Measurements from ENCODE around the gene PRPH2. TPM values are rescaled to one million over a fixed set of nuclear protein-coding genes. Genes with fewer than 3 reads are reported as not detected.
A peak's percentile ranks its signal among the peaks of the same experiment; 100 is the strongest.

Gene PRPH2
- total and polyA plus RNA-seq, 2 experiments from 2014 or later, result not detected

- no peaks in the 10 kb centered on the region for H3K36me3 ChIP-seq (replicated peaks; ENCODE audit: insufficient read depth, low read depth)
Observed at GRCh38 chr6:42664718-42665117, 57.7 kb downstream of the PRPH2 start.

GRCh38 chr6:42661540-42662153 lies 60.8 kb downstream of the PRPH2 start:
- DNase-seq (ENCODE audit: low spot score), result peak; percentile 82
- Histone ChIP-seq H4K20me1 (ENCODE audit: insufficient read depth, poor library complexity, severe bottlenecking) (no peaks in the 10 kb centered on the region), H3K27ac (no peak overlapping the region), H2AFZ (no peak overlapping the region), H3K4me2 (no peak overlapping the region), H3K79me2 (no peaks in the 10 kb centered on the region), H3K36me3 (replicated peaks; ENCODE audit: insufficient read depth, low read depth) (no peaks in the 10 kb centered on the region), H3K4me1 (ENCODE audit: insufficient read depth) (no peaks in the 10 kb centered on the region), H3K9me2 (replicated peaks; ENCODE audit: insufficient read depth) (no peaks in the 10 kb centered on the region), H3K27me3 (no peaks in the 10 kb centered on the region), H3K4me3 (no peak overlapping the region), H3K9me3 (ENCODE audit: low read depth) (no peaks in the 10 kb centered on the region)
- WGBS (ENCODE audit: low lambda C conversion rate, missing lambda C conversion rate), result 3% methylated on average over 5 of the region's 5 CpGs
- TF ChIP-seq CTCF (IDR thresholded peaks at IDR 0.05; ENCODE audit: poor library complexity) (peak; percentile 91), EZH2 (IDR thresholded peaks at IDR 0.05; ENCODE audit: borderline replicate concordance) (no peak)

More at GRCh38 chr6:42664718-42665117, 57.7 kb downstream of the PRPH2 start:
- Histone ChIP-seq H3K4me3 (no peak overlapping the region), H3K4me2 (no peak overlapping the region), H3K79me2 (no peaks in the 10 kb centered on the region), H3K27me3 (no peaks in the 10 kb centered on the region), H3K4me1 (ENCODE audit: insufficient read depth) (no peaks in the 10 kb centered on the region), H3K9me3 (ENCODE audit: low read depth) (no peaks in the 10 kb centered on the region), H3K27ac (no peak overlapping the region), H2AFZ (no peak overlapping the region), H3K9me2 (replicated peaks; ENCODE audit: insufficient read depth) (no peaks in the 10 kb centered on the region), H4K20me1 (ENCODE audit: insufficient read depth, poor library complexity, severe bottlenecking) (no peaks in the 10 kb centered on the region)
- 96% methylated on average over 2 of the region's 2 CpGs for WGBS (ENCODE audit: low lambda C conversion rate, missing lambda C conversion rate)
- no peak for DNase-seq (ENCODE audit: low spot score)
- no peak for TF ChIP-seq EZH2 (IDR thresholded peaks at IDR 0.05; ENCODE audit: borderline replicate concordance)
- no peak for TF ChIP-seq CTCF (IDR thresholded peaks at IDR 0.05; ENCODE audit: poor library complexity)
- no peak for TF ChIP-seq EZH2phosphoT487 (IDR thresholded peaks at IDR 0.05; ENCODE audit: low read depth, severe bottlenecking, unreplicated experiment)

- H3K9me2 ChIP-seq (replicated peaks; ENCODE audit: insufficient read depth), result no peaks in the 10 kb centered on the region
- no peaks in the 10 kb centered on the region for H3K27me3 ChIP-seq
- 93% methylated on average over 1 of the region's 1 CpG for WGBS (ENCODE audit: low lambda C conversion rate, missing lambda C conversion rate)
- H3K27ac ChIP-seq, result no peak overlapping the region
- H3K4me2 ChIP-seq, result no peak overlapping the region
- no peaks in the 10 kb centered on the region for H3K9me3 ChIP-seq (ENCODE audit: low read depth)
- no peaks in the 10 kb centered on the region for H4K20me1 ChIP-seq (ENCODE audit: insufficient read depth, poor library complexity, severe bottlenecking)
- no peaks in the 10 kb centered on the region for H3K36me3 ChIP-seq (replicated peaks; ENCODE audit: insufficient read depth, low read depth)
- no peak overlapping the region for H3K4me3 ChIP-seq
- no peaks in the 10 kb centered on the region for H3K79me2 ChIP-seq
- H2AFZ ChIP-seq, result no peak overlapping the region
- no peaks in the 10 kb centered on the region for H3K4me1 ChIP-seq (ENCODE audit: insufficient read depth)
- DNase-seq (ENCODE audit: low spot score), result no peak
- TF ChIP-seq EZH2phosphoT487 (IDR thresholded peaks at IDR 0.05; ENCODE audit: low read depth, severe bottlenecking, unreplicated experiment) (no peak), EZH2 (IDR thresholded peaks at IDR 0.05; ENCODE audit: borderline replicate concordance) (no peak), CTCF (IDR thresholded peaks at IDR 0.05; ENCODE audit: poor library complexity) (no peak)
Observed at GRCh38 chr6:42659806-42660205, 62.6 kb downstream of the PRPH2 start.
